GM20431 (cell line): Measurements from ENCODE around the gene OR1Q1.
"Not testable (repeated sequence)": the region's sequence is repeated elsewhere in the genome, so short reads cannot be mapped to it uniquely, and the experiment has no call there.

Experiments
- in situ Hi-C: fragments of 300-500 bp; cut with MseI, MboI; formaldehyde crosslinking; loops from one replicate; pipeline ENCODE4 v1.15.0; 2020; ENCODE audit warnings: low sequenced_read_pairs; ENCODE audit not compliant: unreplicated experiment

OR1Q1 gene

GRCh38 chr9:122614362-122614761, at the start of gene OR1Q1:
Gene OR1Q1 (plus strand): TSS chr9:122614738. CDS start chr9:122614738, 0 bp downstream.
- in situ Hi-C loops: no loop called here

GRCh38 chr9:122567901-122568300, 46.6 kb upstream of the OR1Q1 start:
- in situ Hi-C loops: no loop called here

GRCh38 chr9:122572456-122572855, 42.1 kb upstream of the OR1Q1 start:
- in situ Hi-C loops: no loop called here

- in situ Hi-C loops: no loop called here
These were observed 34.7 kb upstream of the OR1Q1 start for GRCh38 chr9:122579874-122580273.

- in situ Hi-C loops: no loop called here
These were observed 34.2 kb upstream of the OR1Q1 start for GRCh38 chr9:122580360-122580759.

- in situ Hi-C loops: not testable (repeated sequence)
These were observed 31.3 kb upstream of the OR1Q1 start, which contains the start of gene OR1L8 for GRCh38 chr9:122583284-122583683. Gene OR1L8 (minus strand): TSS chr9:122583384. CDS start chr9:122568477, 14,907 bp downstream.

GRCh38 chr9:122605691-122606090, 8.8 kb upstream of the OR1Q1 start:
- in situ Hi-C loops: no loop called here

GRCh38 chr9:122606587-122606986, 8.0 kb upstream of the OR1Q1 start:
- in situ Hi-C loops: no loop called here

- in situ Hi-C loops: no loop called here
These were observed 4.7 kb upstream of the OR1Q1 start for GRCh38 chr9:122609804-122610203.

- in situ Hi-C loops: loop anchor here (10.0 kb wide), 1 partner anchor 65 kb away; no protein-coding TSS in a partner anchor
These were observed 5.5 kb downstream of the OR1Q1 start for GRCh38 chr9:122619996-122620395.

GRCh38 chr9:122642226-122642625, 27.7 kb downstream of the OR1Q1 start:
- in situ Hi-C loops: no loop called here

- in situ Hi-C loops: no loop called here
These were observed 41.8 kb downstream of the OR1Q1 start for GRCh38 chr9:122656378-122656777.

- in situ Hi-C loops: no loop called here
These were observed 43.0 kb downstream of the OR1Q1 start, which contains the start of gene OR1B1 for GRCh38 chr9:122657527-122657926. Gene OR1B1 (minus strand): TSS chr9:122657627.

GRCh38 chr9:122661416-122661815, 46.9 kb downstream of the OR1Q1 start, which contains the start of gene OR1L1:
Gene OR1L1 (plus strand): TSS chr9:122661716. CDS start chr9:122661716, 0 bp downstream.
- in situ Hi-C loops: no loop called here
